ENCODE results near the gene CAMK1D.

GRCh38 chr10:12539350-12540164 is 190.2 kb downstream of the CAMK1D start:
- no peak for TF ChIP-seq CTCF (IDR thresholded peaks at IDR 0.05)
- no peak for TF ChIP-seq RAD21 (conservative IDR thresholded peaks at IDR 0.05 in 1 of 2, IDR thresholded peaks at IDR 0.05 in 1 of 2)
- TF ChIP-seq KDM1A (IDR thresholded peaks at IDR 0.05; ENCODE audit: low read depth): no peak
- TF ChIP-seq POLR2A (IDR thresholded peaks at IDR 0.05; ENCODE audit: low read length): no peak
- TF ChIP-seq FOSB (CRISPR knock-in tag; IDR thresholded peaks at IDR 0.05): no peak
- TF ChIP-seq SREBF2 (IDR thresholded peaks at IDR 0.05): no peak
- TF ChIP-seq CEBPB (IDR thresholded peaks at IDR 0.05): no peak
- no peak for TF ChIP-seq REST (IDR thresholded peaks at IDR 0.05)
- no peak for TF ChIP-seq MAFK (IDR thresholded peaks at IDR 0.05; ENCODE audit: partially characterized antibody)
